PFSK-1 (cell line): ENCODE measurements around the gene NEURL1B.

Experiments used
- FOXP2 ChIP-seq: optimal IDR thresholded peaks from 2 replicates; pipeline ENCODE3; 2011; ENCODE audit warnings: borderline replicate concordance, control low read depth, inconsistent platforms; ENCODE audit not compliant: insufficient read depth; ENCODE audit errors: extremely low read length, extremely low read depth
- POLR2AphosphoS5 ChIP-seq: IDR thresholded peaks from 2 replicates; pipeline ENCODE4 v1.6.1; 2012; ENCODE audit warnings: low read depth, mild to moderate bottlenecking, control low read depth, low read length, moderate library complexity
- REST ChIP-seq, 2 experiments: IDR thresholded peaks; 2 replicates each; pipeline versions ENCODE4 v1.6.1 to v1.8.0; 2011 to 2012; ENCODE audit warnings: low read depth in 2 of 2, low read length in 2 of 2, control low read depth in 1 of 2, inconsistent platforms in 1 of 2, mild to moderate bottlenecking in 1 of 2, moderate library complexity in 1 of 2; ENCODE audit not compliant: insufficient read depth in 1 of 2
- SIN3A ChIP-seq: IDR thresholded peaks from 2 replicates; pipeline ENCODE4 v1.6.1; 2012; ENCODE audit warnings: mild to moderate bottlenecking, low read length, moderate library complexity, borderline replicate concordance; ENCODE audit not compliant: insufficient read depth
- TAF1 ChIP-seq: IDR thresholded peaks from 2 replicates; pipeline ENCODE4 v1.6.1; 2012; ENCODE audit warnings: low read length, control low read depth, borderline replicate concordance; ENCODE audit not compliant: insufficient read depth

GRCh38 chr5:172642926-172643871 is 2.1 kb downstream of the NEURL1B start:
- TF ChIP-seq TAF1 (no peak), REST (IDR thresholded peaks at IDR 0.05; ENCODE audit: insufficient read depth in 1 of 2, low read depth in 2 of 2, low read length in 2 of 2) (no peak), POLR2AphosphoS5 (no peak), FOXP2 (no peak), SIN3A (no peak)
